Osteoblast (primary cell): ENCODE measurements around the gene GTPBP2. TPM values are rescaled to one million over a fixed set of nuclear protein-coding genes. Genes with fewer than 3 reads are reported as not detected.
A peak's percentile ranks its signal among the peaks of the same experiment; 100 is the strongest.

Experiments
- DNase-seq: peaks from one replicate; pipeline ENCODE4 v3.0.0; 2011; ENCODE audit warnings: low spot score, mixed read lengths; ENCODE audit not compliant: insufficient read length; ENCODE audit errors: missing footprints
- H2AFZ ChIP-seq: 2 replicates; pipeline ENCODE4 v1.6.0; 2011; ENCODE audit warnings: mild to moderate bottlenecking, low read length
- H3K27ac ChIP-seq: 2 replicates; pipeline ENCODE4 v1.5.1; 2011; ENCODE audit warnings: mild to moderate bottlenecking, low read depth, low read length, moderate library complexity
- H3K27me3 ChIP-seq: 2 replicates; pipeline ENCODE4 v1.6.0; 2012; ENCODE audit warnings: mild to moderate bottlenecking, control low read depth, inconsistent platforms, low read length, moderate library complexity; ENCODE audit not compliant: insufficient read depth
- H3K36me3 ChIP-seq: 2 replicates; pipeline ENCODE4 v1.5.1; 2011; ENCODE audit warnings: mild to moderate bottlenecking, low read length, control low read depth, moderate library complexity; ENCODE audit not compliant: insufficient read depth
- H3K4me1 ChIP-seq: 2 replicates; pipeline ENCODE4 v1.5.1; 2011; ENCODE audit warnings: mild to moderate bottlenecking, low read length, control low read depth, moderate library complexity; ENCODE audit not compliant: insufficient read depth
- H3K4me2 ChIP-seq: 2 replicates; pipeline ENCODE4 v1.6.0; 2011; ENCODE audit warnings: mild to moderate bottlenecking, low read length; ENCODE audit not compliant: insufficient read depth
- H3K4me3 ChIP-seq: fragments of 200-600 bp; sonication (generic); 3 replicates; pipeline ENCODE4 v1.5.1; 2012; ENCODE audit warnings: mild to moderate bottlenecking, low read length, inconsistent platforms; ENCODE audit not compliant: insufficient read depth
- H3K79me2 ChIP-seq: 2 replicates; pipeline ENCODE4 v1.6.0; 2012; ENCODE audit warnings: mild to moderate bottlenecking, low read length, control low read depth, inconsistent platforms; ENCODE audit not compliant: insufficient read depth
- H3K9me3 ChIP-seq: 2 replicates; pipeline ENCODE4 v1.5.1; 2011; ENCODE audit warnings: low read depth, low read length, control low read depth
- H4K20me1 ChIP-seq: 2 replicates; pipeline ENCODE4 v1.6.0; 2012; ENCODE audit warnings: mild to moderate bottlenecking, low read length, control low read depth; ENCODE audit not compliant: insufficient read depth
- CTCF ChIP-seq: IDR thresholded peaks from 2 replicates; pipeline ENCODE4 v1.5.1; 2011; ENCODE audit warnings: mild to moderate bottlenecking, low read depth, low read length, moderate library complexity; ENCODE audit errors: extremely low read depth
- total RNA-seq: library from RNA; depleted of rRNA; stranded (reverse); fragments of >200 nt; gene quantifications from 2 replicates; pipeline ENCODE4 v1.2.3, GENCODE V29; 2012

The GTPBP2 gene
- total RNA-seq, 1 donor, result 84.0 TPM

- Histone ChIP-seq H3K9me3 (no peaks in the 10 kb centered on the region), H3K27me3 (no peaks in the 10 kb centered on the region), H3K27ac (peak overlapping the region; percentile 85), H3K4me2 (peak overlapping the region; percentile 96), H4K20me1 (no peaks in the 10 kb centered on the region), H3K4me3 (peak overlapping the region; percentile 84), H2AFZ (peak overlapping the region; percentile 97), H3K4me1 (peaks cover 23% of the 10 kb centered on the region), H3K36me3 (peaks cover 19% of the 10 kb centered on the region), H3K79me2 (peaks cover 39% of the 10 kb centered on the region)
- DNase-seq, result peak; percentile 98
- TF ChIP-seq CTCF, result no peak
These were observed 639 bp upstream of the GTPBP2 start for GRCh38 chr6:43629505-43630300.

GRCh38 chr6:43628393-43629103 is 516 bp downstream of the GTPBP2 start:
- Histone ChIP-seq H3K4me1 (peaks cover 23% of the 10 kb centered on the region), H3K4me3 (peak overlapping the region; percentile 84), H3K36me3 (peaks cover 30% of the 10 kb centered on the region), H3K4me2 (peak overlapping the region; percentile 94), H3K79me2 (peaks cover 47% of the 10 kb centered on the region), H4K20me1 (no peaks in the 10 kb centered on the region), H3K9me3 (no peaks in the 10 kb centered on the region), H3K27me3 (no peaks in the 10 kb centered on the region), H3K27ac (peak overlapping the region; percentile 88), H2AFZ (peak overlapping the region; percentile 38)
- TF ChIP-seq CTCF, result no peak
- peak; percentile 92 for DNase-seq

- H3K9me3 ChIP-seq, result no peaks in the 10 kb centered on the region
- peaks cover 43% of the 10 kb centered on the region for H3K36me3 ChIP-seq
- H4K20me1 ChIP-seq, result no peaks in the 10 kb centered on the region
- no peaks in the 10 kb centered on the region for H3K27me3 ChIP-seq
- H3K4me3 ChIP-seq, result peak overlapping the region; percentile 84
- peak overlapping the region; percentile 88 for H3K27ac ChIP-seq
- H3K4me1 ChIP-seq, result peaks cover 23% of the 10 kb centered on the region
- H2AFZ ChIP-seq, result peak overlapping the region; percentile 61
- no peak for TF ChIP-seq CTCF
- H3K79me2 ChIP-seq, result peaks cover 51% of the 10 kb centered on the region
- peak overlapping the region; percentile 94 for H3K4me2 ChIP-seq
- DNase-seq, result peak; percentile 98
These were observed 1.8 kb downstream of the GTPBP2 start for GRCh38 chr6:43627008-43627825.
